OCI-LY3 (cell line): ENCODE measurements around the gene DIPK1A.

Experiments used
- EZH2phosphoT487 ChIP-seq: fragments of 200-600 bp; shearing (Covaris generic); IDR thresholded peaks from 2 replicates; pipeline ENCODE4 v1.6.1; 2018; ENCODE audit warnings: antibody characterized with exemption, mixed run types, low read depth
- TF ChIP-seq, protein P1 (sequence below): fragments of 200-600, 300-600 bp; sonication (generic); IDR thresholded peaks from 2 replicates; pipeline ENCODE4 v1.5.1; 2014; ENCODE audit warnings: antibody characterized with exemption, low read length, low read depth

DNA sequence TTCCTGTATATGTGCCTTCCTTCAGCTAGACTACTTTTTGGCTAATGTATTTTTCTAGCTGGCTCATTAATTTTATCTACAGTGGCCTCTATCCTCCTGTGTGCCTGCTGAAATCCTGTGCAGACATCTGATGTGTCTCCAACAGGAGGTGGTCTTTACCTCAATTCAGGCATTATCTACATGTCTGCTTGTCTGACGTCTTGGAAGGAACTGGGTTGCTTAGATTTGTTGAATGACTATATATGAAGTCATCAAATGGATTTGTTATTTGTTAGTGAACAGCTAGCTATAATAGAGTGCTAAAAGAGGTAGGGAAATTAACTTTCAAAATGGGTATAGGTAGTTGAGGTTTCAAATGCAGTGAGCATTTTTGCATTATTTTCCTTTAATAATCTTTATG lies 122.7 kb downstream of the DIPK1A start:
- TF ChIP-seq, protein P1, sequence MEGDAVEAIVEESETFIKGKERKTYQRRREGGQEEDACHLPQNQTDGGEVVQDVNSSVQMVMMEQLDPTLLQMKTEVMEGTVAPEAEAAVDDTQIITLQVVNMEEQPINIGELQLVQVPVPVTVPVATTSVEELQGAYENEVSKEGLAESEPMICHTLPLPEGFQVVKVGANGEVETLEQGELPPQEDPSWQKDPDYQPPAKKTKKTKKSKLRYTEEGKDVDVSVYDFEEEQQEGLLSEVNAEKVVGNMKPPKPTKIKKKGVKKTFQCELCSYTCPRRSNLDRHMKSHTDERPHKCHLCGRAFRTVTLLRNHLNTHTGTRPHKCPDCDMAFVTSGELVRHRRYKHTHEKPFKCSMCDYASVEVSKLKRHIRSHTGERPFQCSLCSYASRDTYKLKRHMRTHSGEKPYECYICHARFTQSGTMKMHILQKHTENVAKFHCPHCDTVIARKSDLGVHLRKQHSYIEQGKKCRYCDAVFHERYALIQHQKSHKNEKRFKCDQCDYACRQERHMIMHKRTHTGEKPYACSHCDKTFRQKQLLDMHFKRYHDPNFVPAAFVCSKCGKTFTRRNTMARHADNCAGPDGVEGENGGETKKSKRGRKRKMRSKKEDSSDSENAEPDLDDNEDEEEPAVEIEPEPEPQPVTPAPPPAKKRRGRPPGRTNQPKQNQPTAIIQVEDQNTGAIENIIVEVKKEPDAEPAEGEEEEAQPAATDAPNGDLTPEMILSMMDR = no peak
- TF ChIP-seq EZH2phosphoT487 = no peak
